GDM1 (cell line): ENCODE results near the gene PLS1.
"Not testable (repeated sequence)": the region's sequence is repeated elsewhere in the genome, so short reads cannot be mapped to it uniquely, and the experiment has no call there.

Experiments
- DNase-seq: peaks from one replicate; lab custom pipeline; 2025; lab: John Stamatoyannopoulos, UW

PLS1 gene

GRCh38 chr3:142596726-142597088, 514 bp downstream of the PLS1 start:
- no peak for DNase-seq

DNA sequence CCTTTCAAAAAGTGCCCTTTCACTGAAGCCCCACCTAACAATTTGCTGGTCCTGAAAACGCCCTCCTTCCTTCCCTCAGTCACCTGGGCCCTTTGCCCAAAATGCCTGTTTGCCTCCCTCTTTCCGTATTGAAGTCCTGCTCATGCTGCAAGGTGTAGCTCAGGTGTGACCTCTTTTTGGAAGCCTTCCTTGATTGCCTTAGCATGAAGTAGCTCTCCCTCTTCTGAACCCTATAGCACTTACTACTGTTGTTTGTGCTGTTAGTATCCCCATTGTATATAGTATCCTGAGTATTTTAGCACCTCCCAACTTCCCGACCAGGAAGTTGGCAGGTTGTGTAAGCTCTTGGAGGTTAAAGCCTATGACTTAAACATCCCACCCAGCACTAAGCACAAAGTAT, 1.7 kb downstream of the PLS1 start:
- no peak for DNase-seq

DNA sequence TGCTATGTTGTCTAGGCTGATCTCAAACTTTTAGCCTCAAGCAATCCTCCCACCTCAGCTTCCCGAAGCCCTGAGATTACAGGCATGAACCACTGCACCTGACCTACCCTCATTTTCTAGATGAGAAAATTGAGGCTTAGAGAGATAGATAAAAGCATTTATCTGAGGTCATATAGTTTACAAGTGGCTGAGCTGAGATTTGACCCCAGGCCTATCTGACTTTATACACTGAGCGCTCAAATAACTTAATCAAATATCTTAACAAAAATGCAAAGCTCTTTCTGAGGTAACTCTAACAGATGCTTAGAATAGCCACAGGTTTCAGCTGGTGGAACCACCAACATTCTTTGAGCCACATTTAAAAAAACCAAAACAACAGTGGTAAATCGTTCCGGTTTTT, 5.5 kb downstream of the PLS1 start:
- no peak for DNase-seq

DNA sequence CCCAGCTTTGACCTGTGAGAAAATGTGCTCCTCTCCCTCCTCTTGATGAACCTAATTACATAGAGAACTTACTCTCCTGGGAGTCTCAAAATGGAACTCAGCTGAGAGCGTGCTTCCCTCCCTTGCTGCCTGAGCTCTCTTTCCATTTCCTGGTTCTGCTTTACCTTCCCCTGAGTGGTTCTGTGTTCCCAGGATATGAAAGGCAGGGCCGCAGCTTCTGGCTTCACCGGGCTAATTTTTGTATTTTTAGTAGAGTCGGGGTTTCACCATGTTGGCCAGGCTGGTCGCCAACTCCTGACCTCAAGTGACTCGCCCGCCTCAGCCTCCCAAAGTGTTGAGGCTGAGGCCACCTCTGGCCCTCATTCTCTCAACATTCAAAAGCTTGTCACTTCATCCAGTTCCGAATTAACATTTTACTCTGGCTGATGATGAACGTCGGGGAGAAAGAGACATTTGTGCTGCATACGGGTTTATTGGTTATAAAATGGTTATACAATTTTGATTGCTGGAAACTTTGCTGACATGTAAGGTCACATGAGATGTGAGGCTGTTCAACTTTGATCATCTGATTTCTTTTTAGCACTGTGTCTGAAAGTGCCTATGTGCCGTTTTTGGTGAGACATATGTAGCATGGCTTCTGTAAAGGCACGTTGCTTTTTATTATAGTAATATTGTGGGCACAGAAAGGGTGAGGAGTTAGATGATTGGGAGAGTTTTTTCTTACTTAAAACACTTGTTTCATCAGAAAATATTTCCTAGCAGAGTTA, 6.6 kb downstream of the PLS1 start:
- DNase-seq: no peak

GRCh38 chr3:142603386-142603705, 7.2 kb downstream of the PLS1 start:
- DNase-seq: not testable (repeated sequence)

- DNase-seq: no peak
Measured at GRCh38 chr3:142604940-142605339, 8.7 kb downstream of the PLS1 start.

- no peak for DNase-seq
Measured at GRCh38 chr3:142608631-142609030, 12.4 kb downstream of the PLS1 start.

- DNase-seq: no peak
Measured at GRCh38 chr3:142609136-142609535, 12.9 kb downstream of the PLS1 start.

DNA sequence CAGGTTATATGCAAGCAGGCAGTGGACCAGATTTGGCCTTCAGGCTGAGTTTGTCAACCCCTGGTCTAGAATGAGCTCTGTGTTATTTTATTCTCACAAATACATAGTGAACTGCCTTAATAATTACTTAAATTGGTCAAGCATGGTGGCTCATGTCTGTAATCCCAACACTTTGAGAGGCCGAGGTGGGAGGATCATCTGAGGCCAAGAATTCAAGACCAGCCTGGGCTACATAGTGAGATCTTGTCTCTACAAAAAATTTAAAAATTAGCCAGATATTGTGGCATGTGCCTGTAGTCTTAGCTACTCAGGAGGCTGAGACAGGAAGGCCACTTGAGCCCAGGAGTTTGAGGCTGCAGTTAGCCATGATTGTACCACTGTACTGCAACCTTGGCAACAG, 15.0 kb downstream of the PLS1 start:
- no peak for DNase-seq

DNA sequence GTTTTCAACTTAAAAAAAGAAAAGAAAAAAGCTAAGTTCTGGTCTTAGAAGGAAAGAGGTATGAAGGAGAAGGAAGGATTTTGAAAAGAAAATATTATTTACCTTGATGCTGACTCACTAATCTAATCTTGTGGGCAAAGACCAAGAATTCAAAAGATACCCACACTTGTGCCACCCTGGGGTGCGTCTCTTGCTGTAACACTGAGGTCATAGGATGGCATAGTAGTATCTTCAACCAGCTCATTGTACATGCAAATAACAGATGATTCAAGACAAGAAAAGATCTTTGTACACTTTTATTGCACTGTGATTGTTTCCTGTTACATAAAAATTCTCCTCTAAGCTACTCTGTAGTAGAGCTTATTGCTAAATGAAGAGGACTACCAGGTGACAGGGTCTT, 17.3 kb downstream of the PLS1 start:
- no peak for DNase-seq

- no peak for DNase-seq
Measured at GRCh38 chr3:142614059-142614626, 17.9 kb downstream of the PLS1 start.

DNA sequence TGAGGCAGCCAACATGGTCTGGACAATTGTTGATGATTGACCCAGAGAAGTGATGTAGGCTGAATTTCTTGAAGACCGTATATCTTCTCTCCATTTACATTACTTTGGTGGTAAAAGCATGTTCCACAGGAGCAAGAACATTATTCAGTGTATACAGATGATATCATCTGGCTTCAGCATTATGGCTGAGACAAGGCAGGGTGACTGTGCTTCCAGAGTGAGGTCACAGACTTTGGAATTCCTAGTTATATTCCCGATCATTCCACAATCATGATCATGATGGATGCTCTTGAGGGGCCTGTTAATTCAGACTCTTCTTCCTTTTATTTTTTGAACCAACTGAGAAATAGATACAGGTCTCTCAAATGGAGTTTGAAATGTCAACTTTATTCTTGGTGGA, 19.0 kb downstream of the PLS1 start:
- no peak for DNase-seq

DNA sequence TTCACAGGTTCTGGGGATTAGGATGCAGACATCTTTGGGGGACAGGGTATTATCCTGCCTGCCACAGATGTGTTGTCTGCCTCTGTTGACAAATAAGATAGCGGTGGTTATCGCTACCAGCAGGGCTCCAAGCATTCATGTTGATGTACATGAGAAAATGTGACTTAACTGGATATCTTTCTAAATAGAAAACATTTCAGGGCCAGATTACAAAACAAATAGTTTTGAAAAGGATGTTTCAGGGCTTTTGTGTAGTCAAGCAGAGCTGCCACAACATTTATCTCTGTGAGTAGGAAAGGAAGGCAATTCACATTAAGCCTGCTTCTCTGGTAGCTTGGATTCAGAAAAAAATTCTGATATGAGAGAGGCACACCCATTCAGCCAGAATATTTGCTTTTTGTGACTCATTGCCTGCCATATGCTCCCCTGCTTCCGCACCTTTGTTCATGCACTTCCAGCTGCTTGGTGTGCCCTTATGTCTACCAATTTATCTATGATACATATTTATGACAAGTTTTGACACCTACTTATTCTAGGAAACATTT, 22.8 kb downstream of the PLS1 start:
- DNase-seq: no peak

- no peak for DNase-seq
Measured at GRCh38 chr3:142622405-142622804, 26.2 kb downstream of the PLS1 start.

GRCh38 chr3:142623194-142623593, 27.0 kb downstream of the PLS1 start:
- no peak for DNase-seq

DNA sequence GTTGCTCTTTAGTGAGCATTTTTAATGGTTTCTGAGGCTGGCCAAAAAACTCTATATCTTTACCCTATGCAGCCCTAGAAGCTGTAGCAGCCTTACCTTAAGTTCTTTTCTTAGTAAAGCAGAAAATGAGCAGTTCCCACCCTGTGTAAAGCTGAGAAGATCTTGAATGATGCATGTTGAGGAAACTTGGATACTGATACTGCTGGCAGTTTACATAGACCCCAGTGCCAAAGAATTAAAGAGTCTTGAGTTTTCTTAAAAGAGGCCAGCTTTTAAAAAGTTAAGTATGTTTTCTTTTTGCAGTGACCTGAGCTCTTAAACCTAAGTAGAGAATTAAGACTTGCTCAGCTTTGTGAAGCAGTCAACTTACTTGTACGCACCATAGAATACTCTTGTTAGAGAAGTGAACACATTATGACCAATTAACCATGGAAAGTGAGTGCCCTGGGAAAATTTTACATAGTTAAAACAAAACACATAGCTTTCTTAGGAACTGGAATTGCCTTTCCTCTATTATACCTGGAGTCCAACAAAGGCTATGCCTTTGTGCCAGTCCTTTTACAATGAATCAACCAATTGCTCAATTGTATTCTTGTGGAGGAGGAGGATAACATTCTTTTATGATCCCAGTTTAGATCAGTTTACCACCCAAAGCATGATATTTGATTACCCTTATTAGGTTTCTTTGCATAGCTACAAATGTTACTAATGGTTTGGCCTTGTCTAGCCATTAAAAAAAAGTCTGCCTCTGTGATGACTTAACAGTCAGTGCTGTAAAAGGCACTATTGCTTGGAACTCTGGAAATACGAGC, 28.4 kb downstream of the PLS1 start:
- DNase-seq: no peak

GRCh38 chr3:142625153-142625440, 28.9 kb downstream of the PLS1 start:
- no peak for DNase-seq

- no peak for DNase-seq
Measured at GRCh38 chr3:142626971-142627370, 30.8 kb downstream of the PLS1 start.

DNA sequence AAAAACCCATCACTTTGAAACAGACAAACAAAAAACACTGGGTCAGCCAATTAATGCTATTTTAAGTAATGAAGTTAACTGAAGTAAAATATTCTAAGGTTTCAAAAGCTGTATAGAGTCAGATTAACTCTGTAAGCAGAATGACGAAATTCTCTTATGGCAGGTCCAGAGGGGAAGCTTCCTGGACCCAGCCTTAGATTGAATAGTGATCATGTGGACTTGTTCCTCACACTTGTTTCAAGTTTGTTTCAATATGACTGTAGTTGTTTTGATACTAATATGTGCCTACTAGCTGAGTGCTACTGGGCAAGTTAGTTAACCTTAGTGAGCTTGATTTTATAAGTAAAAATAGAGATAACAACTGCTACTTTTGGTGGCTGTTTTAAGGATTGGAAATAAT, 32.6 kb downstream of the PLS1 start:
- DNase-seq: no peak

DNA sequence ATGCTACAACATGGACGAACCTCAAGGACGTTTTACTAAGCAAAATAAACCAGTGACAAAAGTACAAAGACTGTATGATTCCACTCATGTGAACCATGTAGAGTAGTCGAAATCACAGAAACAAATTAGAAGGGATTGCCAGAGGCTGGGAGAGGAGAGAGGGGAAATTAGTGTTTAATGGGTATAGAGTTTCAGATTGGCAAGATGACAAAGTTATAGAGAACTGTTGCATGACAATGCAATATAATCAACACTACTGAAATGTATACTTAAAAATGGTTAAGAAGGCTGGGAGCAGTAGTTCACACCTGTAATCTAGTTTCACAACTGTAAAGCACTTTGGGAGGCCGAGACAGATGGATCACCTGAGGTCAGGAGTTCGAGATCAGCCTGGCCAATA, 36.9 kb downstream of the PLS1 start:
- no peak for DNase-seq

DNA sequence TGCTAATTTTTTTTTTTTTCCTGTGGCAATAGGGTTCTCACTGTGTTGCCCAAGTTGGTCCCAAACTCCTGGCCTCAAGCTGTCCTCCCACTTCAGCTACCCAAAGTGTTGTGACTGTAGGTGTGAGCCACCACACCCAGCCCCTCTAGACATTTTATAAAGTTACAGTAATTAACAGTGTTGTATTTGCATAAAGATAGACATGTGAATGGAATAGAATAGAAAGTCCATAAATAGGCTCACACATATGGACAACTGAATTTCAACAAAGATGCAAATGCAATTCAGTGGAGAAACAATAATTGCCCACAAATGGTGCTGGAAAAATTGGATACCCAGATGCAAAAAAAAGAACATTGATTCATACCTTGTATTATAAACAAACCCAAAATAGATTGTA, 39.9 kb downstream of the PLS1 start:
- DNase-seq: no peak

DNA sequence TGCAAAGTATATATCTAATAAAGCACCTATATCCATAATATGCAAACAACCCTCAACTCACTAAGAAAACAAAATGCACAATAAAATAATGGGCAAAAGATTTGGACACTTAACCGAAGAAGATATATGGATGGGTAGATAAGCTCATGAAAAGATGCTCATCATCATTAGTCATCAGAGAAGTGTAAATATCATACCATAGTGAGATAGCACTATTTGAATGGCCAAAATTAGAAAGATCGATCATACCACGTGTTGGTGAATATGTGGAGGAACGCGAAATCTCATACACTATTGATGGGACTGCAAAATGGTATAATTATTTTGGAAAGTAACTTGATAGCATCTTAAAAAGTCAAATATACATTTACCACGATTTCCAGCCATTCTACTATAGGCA, 40.5 kb downstream of the PLS1 start:
- DNase-seq: no peak

GRCh38 chr3:142638291-142638690, 42.1 kb downstream of the PLS1 start:
- DNase-seq: no peak
